OCI-LY1 (cell line): ENCODE data around the gene F10.

Source experiments
- EZH2 ChIP-seq: fragments of 200-600 bp; sonication (generic), shearing (Covaris generic); IDR thresholded peaks from 2 replicates; pipeline ENCODE4 v1.8.0; 2017; ENCODE audit warnings: borderline replicate concordance, mixed run types, mild to moderate bottlenecking, antibody characterized with exemption, low read length, moderate library complexity, mixed read lengths
- TF ChIP-seq, protein P1 (sequence below): fragments of 200-600 bp; sonication (generic), shearing (Covaris generic); IDR thresholded peaks from 2 replicates; pipeline ENCODE4 v1.5.1; 2017; ENCODE audit warnings: mild to moderate bottlenecking, antibody characterized with exemption, low read length, moderate library complexity, mixed read lengths

DNA sequence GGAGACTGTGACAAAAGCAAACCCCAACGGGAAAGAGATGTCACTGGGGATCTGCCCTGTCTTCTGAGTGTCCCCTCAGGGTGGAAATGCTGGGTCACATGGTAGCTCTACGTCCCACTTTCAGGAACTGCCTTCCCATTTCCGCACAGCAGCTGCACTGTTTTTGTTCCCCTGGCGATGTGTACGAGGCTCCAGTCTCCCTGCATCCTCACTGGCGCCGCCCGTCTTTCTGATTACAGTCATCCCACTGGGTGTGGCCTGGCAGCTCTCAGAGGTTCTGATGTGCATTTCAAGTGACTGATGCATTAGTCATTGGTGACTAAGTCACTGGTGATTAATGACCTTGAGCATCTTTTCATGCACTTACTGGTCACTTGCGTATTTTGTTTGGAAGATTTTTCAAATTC lies 64.7 kb downstream of the F10 start:
- TF ChIP-seq, protein P1, sequence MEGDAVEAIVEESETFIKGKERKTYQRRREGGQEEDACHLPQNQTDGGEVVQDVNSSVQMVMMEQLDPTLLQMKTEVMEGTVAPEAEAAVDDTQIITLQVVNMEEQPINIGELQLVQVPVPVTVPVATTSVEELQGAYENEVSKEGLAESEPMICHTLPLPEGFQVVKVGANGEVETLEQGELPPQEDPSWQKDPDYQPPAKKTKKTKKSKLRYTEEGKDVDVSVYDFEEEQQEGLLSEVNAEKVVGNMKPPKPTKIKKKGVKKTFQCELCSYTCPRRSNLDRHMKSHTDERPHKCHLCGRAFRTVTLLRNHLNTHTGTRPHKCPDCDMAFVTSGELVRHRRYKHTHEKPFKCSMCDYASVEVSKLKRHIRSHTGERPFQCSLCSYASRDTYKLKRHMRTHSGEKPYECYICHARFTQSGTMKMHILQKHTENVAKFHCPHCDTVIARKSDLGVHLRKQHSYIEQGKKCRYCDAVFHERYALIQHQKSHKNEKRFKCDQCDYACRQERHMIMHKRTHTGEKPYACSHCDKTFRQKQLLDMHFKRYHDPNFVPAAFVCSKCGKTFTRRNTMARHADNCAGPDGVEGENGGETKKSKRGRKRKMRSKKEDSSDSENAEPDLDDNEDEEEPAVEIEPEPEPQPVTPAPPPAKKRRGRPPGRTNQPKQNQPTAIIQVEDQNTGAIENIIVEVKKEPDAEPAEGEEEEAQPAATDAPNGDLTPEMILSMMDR, result no peak
- TF ChIP-seq EZH2, result no peak
